ENCODE data around the gene IGSF23.

The IGSF23 gene

GRCh38 chr19:44644402-44645016 lies 31.1 kb downstream of the IGSF23 start:
- H3K9me3 ChIP-seq (ENCODE audit: control insufficient read depth in 1 of 2, low read length in 2 of 2), result no peaks in the 10 kb centered on the region

GRCh38 chr19:44645407-44646048 lies 32.2 kb downstream of the IGSF23 start:
- Histone ChIP-seq H3K27me3 (ENCODE audit: low read depth, low read length) (no peaks in the 10 kb centered on the region), H3K36me3 (ENCODE audit: control insufficient read depth in 1 of 2, insufficient read depth in 2 of 2, low read length in 2 of 2) (peaks cover 9 to 12% of the 10 kb centered on the region in 2 donors), H3K27ac (ENCODE audit: low read length) (no peak overlapping the region), H3K4me3 (ENCODE audit: low read depth in 1 of 2, low read length in 2 of 2) (no peak overlapping the region), H3K4me1 (ENCODE audit: control insufficient read depth in 1 of 2, insufficient read depth in 2 of 2, low read length in 2 of 2) (peaks cover 0 to 21% of the 10 kb centered on the region in 2 donors), H3K9me3 (ENCODE audit: control insufficient read depth in 1 of 2, low read length in 2 of 2) (no peaks in the 10 kb centered on the region)

More at GRCh38 chr19:44644402-44645016, 31.1 kb downstream of the IGSF23 start:
- Histone ChIP-seq H3K27me3 (ENCODE audit: low read depth, low read length) (no peaks in the 10 kb centered on the region), H3K4me3 (ENCODE audit: low read depth in 1 of 2, low read length in 2 of 2) (peak overlapping the region; percentile 68 to 93), H3K27ac (ENCODE audit: low read length) (peak overlapping the region; percentile 60), H3K4me1 (ENCODE audit: control insufficient read depth in 1 of 2, insufficient read depth in 2 of 2, low read length in 2 of 2) (peaks cover 0 to 21% of the 10 kb centered on the region in 2 donors), H3K36me3 (ENCODE audit: control insufficient read depth in 1 of 2, insufficient read depth in 2 of 2, low read length in 2 of 2) (peaks cover 0 to 1% of the 10 kb centered on the region in 2 donors)

- H3K4me1 ChIP-seq (ENCODE audit: control insufficient read depth in 1 of 2, insufficient read depth in 2 of 2, low read length in 2 of 2), result peaks cover 0 to 21% of the 10 kb centered on the region in 2 donors
- no peak overlapping the region for H3K27ac ChIP-seq (ENCODE audit: low read length)
- H3K9me3 ChIP-seq (ENCODE audit: control insufficient read depth in 1 of 2, low read length in 2 of 2), result no peaks in the 10 kb centered on the region
- H3K27me3 ChIP-seq (ENCODE audit: low read depth, low read length), result no peaks in the 10 kb centered on the region
- no peak overlapping the region for H3K4me3 ChIP-seq (ENCODE audit: low read depth in 1 of 2, low read length in 2 of 2)
- H3K36me3 ChIP-seq (ENCODE audit: control insufficient read depth in 1 of 2, insufficient read depth in 2 of 2, low read length in 2 of 2), result peaks cover 9 to 17% of the 10 kb centered on the region in 2 donors
These were observed 32.7 kb downstream of the IGSF23 start for GRCh38 chr19:44646049-44646416.

GRCh38 chr19:44647144-44647543 lies 33.8 kb downstream of the IGSF23 start:
- H3K27ac ChIP-seq (ENCODE audit: low read length), result no peak overlapping the region
- no peak overlapping the region for H3K4me3 ChIP-seq (ENCODE audit: low read depth in 1 of 2, low read length in 2 of 2)
- peaks cover 16 to 24% of the 10 kb centered on the region in 2 donors for H3K36me3 ChIP-seq (ENCODE audit: control insufficient read depth in 1 of 2, insufficient read depth in 2 of 2, low read length in 2 of 2)
- no peaks in the 10 kb centered on the region for H3K27me3 ChIP-seq (ENCODE audit: low read depth, low read length)
- no peaks in the 10 kb centered on the region for H3K9me3 ChIP-seq (ENCODE audit: control insufficient read depth in 1 of 2, low read length in 2 of 2)
- H3K4me1 ChIP-seq (ENCODE audit: control insufficient read depth in 1 of 2, insufficient read depth in 2 of 2, low read length in 2 of 2), result peaks cover 0 to 21% of the 10 kb centered on the region in 2 donors

GRCh38 chr19:44648631-44649251 lies 35.4 kb downstream of the IGSF23 start:
- Histone ChIP-seq H3K36me3 (ENCODE audit: control insufficient read depth in 1 of 2, insufficient read depth in 2 of 2, low read length in 2 of 2) (peaks cover 23 to 35% of the 10 kb centered on the region in 2 donors), H3K4me3 (ENCODE audit: low read depth in 1 of 2, low read length in 2 of 2) (no peak overlapping the region), H3K9me3 (ENCODE audit: control insufficient read depth in 1 of 2, low read length in 2 of 2) (no peaks in the 10 kb centered on the region), H3K27ac (ENCODE audit: low read length) (no peak overlapping the region), H3K4me1 (ENCODE audit: control insufficient read depth in 1 of 2, insufficient read depth in 2 of 2, low read length in 2 of 2) (peaks cover 0 to 21% of the 10 kb centered on the region in 2 donors), H3K27me3 (ENCODE audit: low read depth, low read length) (no peaks in the 10 kb centered on the region)

GRCh38 chr19:44649578-44650145 lies 36.3 kb downstream of the IGSF23 start:
- no peak overlapping the region for H3K27ac ChIP-seq (ENCODE audit: low read length)
- peaks cover 23 to 39% of the 10 kb centered on the region in 2 donors for H3K36me3 ChIP-seq (ENCODE audit: control insufficient read depth in 1 of 2, insufficient read depth in 2 of 2, low read length in 2 of 2)
- H3K4me1 ChIP-seq (ENCODE audit: control insufficient read depth in 1 of 2, insufficient read depth in 2 of 2, low read length in 2 of 2), result peaks cover 0 to 21% of the 10 kb centered on the region in 2 donors
- no peaks in the 10 kb centered on the region for H3K27me3 ChIP-seq (ENCODE audit: low read depth, low read length)
- H3K4me3 ChIP-seq (ENCODE audit: low read depth in 1 of 2, low read length in 2 of 2), result no peak overlapping the region
- no peaks in the 10 kb centered on the region for H3K9me3 ChIP-seq (ENCODE audit: control insufficient read depth in 1 of 2, low read length in 2 of 2)

GRCh38 chr19:44653343-44653742 lies 40.0 kb downstream of the IGSF23 start:
- Histone ChIP-seq H3K9me3 (ENCODE audit: control insufficient read depth in 1 of 2, low read length in 2 of 2) (no peaks in the 10 kb centered on the region), H3K36me3 (ENCODE audit: control insufficient read depth in 1 of 2, insufficient read depth in 2 of 2, low read length in 2 of 2) (peaks cover 39 to 55% of the 10 kb centered on the region in 2 donors), H3K4me1 (ENCODE audit: control insufficient read depth in 1 of 2, insufficient read depth in 2 of 2, low read length in 2 of 2) (peaks cover 0 to 13% of the 10 kb centered on the region in 2 donors), H3K27ac (ENCODE audit: low read length) (no peak overlapping the region), H3K27me3 (ENCODE audit: low read depth, low read length) (no peaks in the 10 kb centered on the region), H3K4me3 (ENCODE audit: low read depth in 1 of 2, low read length in 2 of 2) (no peak overlapping the region)

GRCh38 chr19:44653977-44654774 lies 40.8 kb downstream of the IGSF23 start:
- Histone ChIP-seq H3K27ac (ENCODE audit: low read length) (no peak overlapping the region), H3K36me3 (ENCODE audit: control insufficient read depth in 1 of 2, insufficient read depth in 2 of 2, low read length in 2 of 2) (peaks cover 47 to 63% of the 10 kb centered on the region in 2 donors)

GRCh38 chr19:44657211-44657921 lies 44.0 kb downstream of the IGSF23 start:
- Histone ChIP-seq H3K4me3 (ENCODE audit: low read depth in 1 of 2, low read length in 2 of 2) (no peak overlapping the region), H3K27ac (ENCODE audit: low read length) (no peak overlapping the region), H3K27me3 (ENCODE audit: low read depth, low read length) (no peaks in the 10 kb centered on the region), H3K9me3 (ENCODE audit: control insufficient read depth in 1 of 2, low read length in 2 of 2) (no peaks in the 10 kb centered on the region), H3K4me1 (ENCODE audit: control insufficient read depth in 1 of 2, insufficient read depth in 2 of 2, low read length in 2 of 2) (peaks cover 0 to 6% of the 10 kb centered on the region in 2 donors), H3K36me3 (ENCODE audit: control insufficient read depth in 1 of 2, insufficient read depth in 2 of 2, low read length in 2 of 2) (peaks cover 50 to 69% of the 10 kb centered on the region in 2 donors)

More at GRCh38 chr19:44653977-44654774, 40.8 kb downstream of the IGSF23 start:
- no peaks in the 10 kb centered on the region for H3K27me3 ChIP-seq (ENCODE audit: low read depth, low read length)
- H3K9me3 ChIP-seq (ENCODE audit: control insufficient read depth in 1 of 2, low read length in 2 of 2), result no peaks in the 10 kb centered on the region
- peaks cover 0 to 6% of the 10 kb centered on the region in 2 donors for H3K4me1 ChIP-seq (ENCODE audit: control insufficient read depth in 1 of 2, insufficient read depth in 2 of 2, low read length in 2 of 2)
- no peak overlapping the region for H3K4me3 ChIP-seq (ENCODE audit: low read depth in 1 of 2, low read length in 2 of 2)

- H3K9me3 ChIP-seq (ENCODE audit: control insufficient read depth in 1 of 2, low read length in 2 of 2), result no peaks in the 10 kb centered on the region
- H3K27ac ChIP-seq (ENCODE audit: low read length), result no peak overlapping the region
- H3K36me3 ChIP-seq (ENCODE audit: control insufficient read depth in 1 of 2, insufficient read depth in 2 of 2, low read length in 2 of 2), result peaks cover 45 to 72% of the 10 kb centered on the region in 2 donors
- peaks cover 0 to 6% of the 10 kb centered on the region in 2 donors for H3K4me1 ChIP-seq (ENCODE audit: control insufficient read depth in 1 of 2, insufficient read depth in 2 of 2, low read length in 2 of 2)
- H3K27me3 ChIP-seq (ENCODE audit: low read depth, low read length), result no peaks in the 10 kb centered on the region
- no peak overlapping the region for H3K4me3 ChIP-seq (ENCODE audit: low read depth in 1 of 2, low read length in 2 of 2)
These were observed 44.8 kb downstream of the IGSF23 start for GRCh38 chr19:44658069-44658733.
